ENCODE data around the gene LAMA5.

Gene LAMA5

GRCh38 chr20:62411479-62412193, 44.5 kb upstream of the LAMA5 start:
- Histone ChIP-seq H3K4me2 (ENCODE audit: low read depth, low read length, poor library complexity, severe bottlenecking) (no peak overlapping the region), H3F3A (ENCODE audit: insufficient read depth) (no peaks in the 10 kb centered on the region), H3K27ac (ENCODE audit: low read depth, low read length) (no peak overlapping the region), H3K9ac (ENCODE audit: low read length) (no peak overlapping the region), H4K20me1 (ENCODE audit: low read depth, low read length) (no peaks in the 10 kb centered on the region), H2AFZ (ENCODE audit: low read depth, low read length, severe bottlenecking) (no peak overlapping the region), H3K27me3 (ENCODE audit: low read length) (no peaks in the 10 kb centered on the region), H3K79me2 (ENCODE audit: insufficient read depth, low read length) (peaks cover under 1% of the 10 kb centered on the region; the same call in 1 of the 2 replicates), H3K4me3 (ENCODE audit: insufficient read depth, low read length, poor library complexity, severe bottlenecking) (no peak overlapping the region), H3K36me3 (ENCODE audit: low read length) (no peaks in the 10 kb centered on the region), H3K9me2 (replicated peaks; ENCODE audit: insufficient read depth, low read length) (no peaks in the 10 kb centered on the region), H3K9me3 (ENCODE audit: insufficient read depth, low read length) (no peaks in the 10 kb centered on the region)
- TF ChIP-seq EZH2phosphoT487 (conservative IDR thresholded peaks at IDR 0.05; ENCODE audit: low read length) (no peak), CTCF (IDR thresholded peaks at IDR 0.05; ENCODE audit: insufficient read depth, low read length, poor library complexity, severe bottlenecking) (no peak)

GRCh38 chr20:62410746-62411478, 43.8 kb upstream of the LAMA5 start:
- H3K4me3 ChIP-seq (ENCODE audit: insufficient read depth, low read length, poor library complexity, severe bottlenecking) = no peak overlapping the region
- H3K9me3 ChIP-seq (ENCODE audit: insufficient read depth, low read length) = no peaks in the 10 kb centered on the region
- no peaks in the 10 kb centered on the region for H4K20me1 ChIP-seq (ENCODE audit: low read depth, low read length)
- H3K9me2 ChIP-seq (replicated peaks; ENCODE audit: insufficient read depth, low read length) = no peaks in the 10 kb centered on the region
- no peak overlapping the region for H3K27ac ChIP-seq (ENCODE audit: low read depth, low read length)
- no peaks in the 10 kb centered on the region for H3F3A ChIP-seq (ENCODE audit: insufficient read depth)
- H3K79me2 ChIP-seq (ENCODE audit: insufficient read depth, low read length) = peaks cover 8% of the 10 kb centered on the region
- H3K4me2 ChIP-seq (ENCODE audit: low read depth, low read length, poor library complexity, severe bottlenecking) = no peak overlapping the region
- no peaks in the 10 kb centered on the region for H3K36me3 ChIP-seq (ENCODE audit: low read length)
- no peaks in the 10 kb centered on the region for H3K27me3 ChIP-seq (ENCODE audit: low read length)
- H2AFZ ChIP-seq (ENCODE audit: low read depth, low read length, severe bottlenecking) = no peak overlapping the region
- no peak overlapping the region for H3K9ac ChIP-seq (ENCODE audit: low read length)
- TF ChIP-seq CTCF (IDR thresholded peaks at IDR 0.05; ENCODE audit: insufficient read depth, low read length, poor library complexity, severe bottlenecking) (no peak), EZH2phosphoT487 (conservative IDR thresholded peaks at IDR 0.05; ENCODE audit: low read length) (no peak)

GRCh38 chr20:62409931-62410745, 43.0 kb upstream of the LAMA5 start:
- Histone ChIP-seq H3K4me3 (ENCODE audit: insufficient read depth, low read length, poor library complexity, severe bottlenecking) (no peak overlapping the region), H3K9me2 (replicated peaks; ENCODE audit: insufficient read depth, low read length) (no peaks in the 10 kb centered on the region), H3K36me3 (ENCODE audit: low read length) (no peaks in the 10 kb centered on the region), H3K79me2 (ENCODE audit: insufficient read depth, low read length) (peaks cover 11% of the 10 kb centered on the region), H3F3A (ENCODE audit: insufficient read depth) (no peaks in the 10 kb centered on the region), H3K27ac (ENCODE audit: low read depth, low read length) (no peak overlapping the region), H3K4me2 (ENCODE audit: low read depth, low read length, poor library complexity, severe bottlenecking) (no peak overlapping the region), H3K9ac (ENCODE audit: low read length) (no peak overlapping the region), H3K9me3 (ENCODE audit: insufficient read depth, low read length) (no peaks in the 10 kb centered on the region), H2AFZ (ENCODE audit: low read depth, low read length, severe bottlenecking) (no peak overlapping the region), H3K27me3 (ENCODE audit: low read length) (no peaks in the 10 kb centered on the region), H4K20me1 (ENCODE audit: low read depth, low read length) (no peaks in the 10 kb centered on the region)
- TF ChIP-seq EZH2phosphoT487 (conservative IDR thresholded peaks at IDR 0.05; ENCODE audit: low read length) (no peak), CTCF (IDR thresholded peaks at IDR 0.05; ENCODE audit: insufficient read depth, low read length, poor library complexity, severe bottlenecking) (peak; percentile 62)

Data from SU-DHL-6 (cell line).